ENCODE results near the gene LYSMD1.

The LYSMD1 gene

GRCh38 chr1:151175041-151175741 is 9.5 kb upstream of the LYSMD1 start:
- DNase-seq: no peak

GRCh38 chr1:151171190-151171589 is 5.5 kb upstream of the LYSMD1 start:
- no peak for DNase-seq

GRCh38 chr1:151167116-151167515 is 1.4 kb upstream of the LYSMD1 start:
- DNase-seq: no peak

- DNase-seq: no peak
Observed at GRCh38 chr1:151166505-151166956, 829 bp upstream of the LYSMD1 start.

GRCh38 chr1:151165281-151165737 is 393 bp downstream of the LYSMD1 start:
- no peak for DNase-seq

- no peak for DNase-seq
Observed at GRCh38 chr1:151164732-151165280, 896 bp downstream of the LYSMD1 start.

GRCh38 chr1:151159373-151159772 is 6.3 kb downstream of the LYSMD1 start:
- no peak for DNase-seq

- no peak for DNase-seq
Observed at GRCh38 chr1:151158751-151159251, 6.9 kb downstream of the LYSMD1 start.

- peak in 1 of 2 donors; percentile 32 for DNase-seq
Observed at GRCh38 chr1:151158326-151158725, 7.4 kb downstream of the LYSMD1 start.

- DNase-seq: peak; percentile 60 to 68
Observed at GRCh38 chr1:151157067-151157531, 8.6 kb downstream of the LYSMD1 start.

GRCh38 chr1:151156515-151156819 is 9.2 kb downstream of the LYSMD1 start, which contains the start of gene TNFAIP8L2:
Gene TNFAIP8L2, plus strand, starts transcription at chr1:151156649. Its CDS starts 2,049 bp downstream, at chr1:151158698.
- peak; percentile 71 to 73 for DNase-seq

GRCh38 chr1:151147665-151148064 is 18.0 kb downstream of the LYSMD1 start:
- DNase-seq: no peak

- DNase-seq: no peak
Observed at GRCh38 chr1:151147132-151147503, 18.6 kb downstream of the LYSMD1 start.

- DNase-seq: peak; percentile 86 to 87
Observed at GRCh38 chr1:151146412-151147131, 19.1 kb downstream of the LYSMD1 start, which contains the start of gene SEMA6C. Gene SEMA6C, minus strand, starts transcription at chr1:151146631. Its CDS starts 4,010 bp downstream, at chr1:151142621.

GRCh38 chr1:151146072-151146411 is 19.7 kb downstream of the LYSMD1 start:
- no peak for DNase-seq

GRCh38 chr1:151145304-151146071 is 20.2 kb downstream of the LYSMD1 start:
- DNase-seq: no peak

- no peak for DNase-seq
Observed at GRCh38 chr1:151144474-151145303, 21.0 kb downstream of the LYSMD1 start.

GRCh38 chr1:151143986-151144385 is 21.7 kb downstream of the LYSMD1 start:
- DNase-seq: no peak

GRCh38 chr1:151143057-151143435 is 22.7 kb downstream of the LYSMD1 start:
- DNase-seq: no peak

- no peak for DNase-seq
Observed at GRCh38 chr1:151142411-151143056, 23.2 kb downstream of the LYSMD1 start.

- no peak for DNase-seq
Observed at GRCh38 chr1:151137789-151138188, 27.9 kb downstream of the LYSMD1 start.

Data from CD4-positive, alpha-beta T cell treated with Interleukin-4 for 1 hour (primary cell).